Epithelial cell of esophagus (primary cell): Measurements from ENCODE around the gene CPSF3.

Experiments used
- DNase-seq: peaks from one replicate; pipeline ENCODE4 v3.0.0; 2010; ENCODE audit warnings: low read depth
- H3K4me3 ChIP-seq: 2 replicates; pipeline ENCODE4 v1.5.1; 2011; ENCODE audit warnings: mild to moderate bottlenecking, low read length, control low read depth
- CTCF ChIP-seq: IDR thresholded peaks from 2 replicates; pipeline ENCODE4 v1.5.1; 2011; ENCODE audit warnings: low read depth, mild to moderate bottlenecking, low read length, control low read depth, inconsistent platforms; ENCODE audit not compliant: insufficient read depth; ENCODE audit errors: missing control alignments

The CPSF3 gene

GRCh38 chr2:9462313-9462712 is 38.9 kb downstream of the CPSF3 start:
- TF ChIP-seq CTCF = no peak
- no peak for DNase-seq
- no peak overlapping the region for H3K4me3 ChIP-seq

- DNase-seq = no peak
- TF ChIP-seq CTCF = no peak
- H3K4me3 ChIP-seq = no peak overlapping the region
Observed at GRCh38 chr2:9462886-9463697, 39.6 kb downstream of the CPSF3 start.

DNA sequence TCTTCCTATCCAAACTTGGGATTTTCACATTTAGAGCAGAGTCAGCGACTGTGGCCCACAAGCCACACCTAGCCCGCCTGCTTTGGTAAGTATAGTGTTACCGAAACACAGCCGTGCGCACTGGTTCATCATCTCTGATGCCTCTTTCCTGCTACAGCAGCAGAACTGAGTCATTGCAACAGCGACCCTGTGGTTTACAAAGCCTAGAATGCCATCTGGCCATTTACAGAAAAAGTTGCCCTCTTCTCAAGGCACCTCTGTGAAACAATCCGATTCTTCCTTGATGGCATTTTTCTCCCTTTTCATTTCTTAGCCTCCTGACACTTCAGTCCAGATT is 40.2 kb downstream of the CPSF3 start:
- TF ChIP-seq CTCF = no peak
- no peak overlapping the region for H3K4me3 ChIP-seq
- peak; percentile 38 for DNase-seq

GRCh38 chr2:9465170-9465569 is 41.7 kb downstream of the CPSF3 start:
- DNase-seq = no peak
- TF ChIP-seq CTCF = no peak

GRCh38 chr2:9466147-9466683 is 42.8 kb downstream of the CPSF3 start:
- TF ChIP-seq CTCF = no peak
- no peak overlapping the region for H3K4me3 ChIP-seq
- no peak for DNase-seq

More at GRCh38 chr2:9465170-9465569, 41.7 kb downstream of the CPSF3 start:
- H3K4me3 ChIP-seq = no peak overlapping the region

- TF ChIP-seq CTCF = no peak
- no peak overlapping the region for H3K4me3 ChIP-seq
- no peak for DNase-seq
Observed at GRCh38 chr2:9467687-9468086, 44.2 kb downstream of the CPSF3 start.

GRCh38 chr2:9471206-9471605 is 47.8 kb downstream of the CPSF3 start:
- DNase-seq = no peak
- TF ChIP-seq CTCF = no peak
- H3K4me3 ChIP-seq = no peak overlapping the region
